ENCODE data around the gene CACNB2. TPM values are rescaled to one million over a fixed set of nuclear protein-coding genes. Genes with fewer than 3 reads are reported as not detected.

The CACNB2 gene
- total RNA-seq, 1 experiment from 2014 or later = 3.2 TPM

- TF ChIP-seq AFF4 (CRISPR knock-in tag; IDR thresholded peaks at IDR 0.05; ENCODE audit: borderline replicate concordance) (no peak), ZNF512 (CRISPR knock-in tag; IDR thresholded peaks at IDR 0.05; ENCODE audit: borderline replicate concordance) (no peak), IRF1 (CRISPR knock-in tag; IDR thresholded peaks at IDR 0.05) (no peak), GABPB1 (CRISPR knock-in tag; IDR thresholded peaks at IDR 0.05) (no peak), CREM (CRISPR knock-in tag; IDR thresholded peaks at IDR 0.05) (no peak), JAZF1 (CRISPR knock-in tag; IDR thresholded peaks at IDR 0.05) (no peak), ZNF396 (CRISPR knock-in tag; IDR thresholded peaks at IDR 0.05; ENCODE audit: borderline replicate concordance) (no peak), ZSCAN18 (CRISPR knock-in tag; IDR thresholded peaks at IDR 0.05) (no peak), MLX (CRISPR knock-in tag; IDR thresholded peaks at IDR 0.05) (no peak), TP53 (CRISPR knock-in tag; IDR thresholded peaks at IDR 0.05) (no peak), MYBL2 (CRISPR knock-in tag; IDR thresholded peaks at IDR 0.05) (no peak), ZNF416 (CRISPR knock-in tag; IDR thresholded peaks at IDR 0.05) (no peak), JUN (CRISPR knock-in tag; IDR thresholded peaks at IDR 0.05) (no peak), ATF2 (CRISPR knock-in tag; IDR thresholded peaks at IDR 0.05; ENCODE audit: borderline replicate concordance, low read depth) (no peak), TEAD4 (CRISPR knock-in tag; IDR thresholded peaks at IDR 0.05) (no peak)
Measured at GRCh38 chr10:18545621-18546305, 405.5 kb downstream of the CACNB2 start (continued).

- H3K36me3 Mint-ChIP-seq = peaks cover 14% of the 10 kb centered on the region
- ChIA-PET POLR2A (no interaction called here), CTCF (no interaction called here)
- H3K4me3 Mint-ChIP-seq = no peak overlapping the region
- DNase-seq (ENCODE audit: low spot score) (no peak), ATAC-seq (no peak)
- no peaks in the 10 kb centered on the region for H3K27me3 Mint-ChIP-seq (ENCODE audit: low read depth)
- H3K4me1 Mint-ChIP-seq = no peaks in the 10 kb centered on the region
- no peaks in the 10 kb centered on the region for H3K9me3 Mint-ChIP-seq
- peak overlapping the region; percentile 6; the same call in 1 of the 2 replicates for H3K27ac Mint-ChIP-seq
- TF ChIP-seq IRF2 (CRISPR knock-in tag; IDR thresholded peaks at IDR 0.05; ENCODE audit: borderline replicate concordance, low read depth) = no peak
- TF ChIP-seq SOX15 (CRISPR knock-in tag; IDR thresholded peaks at IDR 0.05) = no peak
- no peak for TF ChIP-seq ZBTB21 (CRISPR knock-in tag; IDR thresholded peaks at IDR 0.05; ENCODE audit: borderline replicate concordance)
- TF ChIP-seq ELF4 (CRISPR knock-in tag; IDR thresholded peaks at IDR 0.05; ENCODE audit: low read depth) = no peak
- TF ChIP-seq ERG (CRISPR knock-in tag; IDR thresholded peaks at IDR 0.05) = no peak
- no peak for TF ChIP-seq SP1 (CRISPR knock-in tag; conservative IDR thresholded peaks at IDR 0.05)
- no peak for TF ChIP-seq ZNF423 (CRISPR knock-in tag; IDR thresholded peaks at IDR 0.05)
- TF ChIP-seq ZNF121 (CRISPR knock-in tag; IDR thresholded peaks at IDR 0.05) = no peak
- no peak for TF ChIP-seq ATF3 (CRISPR knock-in tag; conservative IDR thresholded peaks at IDR 0.05)
Measured at GRCh38 chr10:18549105-18549504, 408.9 kb downstream of the CACNB2 start.
